CD4-positive, alpha-beta T cell treated with Interleukin-4 for 1 hour (primary cell): Measurements from ENCODE around the gene PTPRG.
"Not testable (repeated sequence)": the region's sequence is repeated elsewhere in the genome, so short reads cannot be mapped to it uniquely, and the experiment has no call there.

Experiments
- DNase-seq, 2 donors: peaks; one replicate each; pipeline ENCODE4 v3.0.0-alpha.2; 2020 to 2022

PTPRG gene

GRCh38 chr3:61690016-61690415, 128.6 kb downstream of the PTPRG start:
- DNase-seq, result no peak

- DNase-seq, result no peak
Observed at GRCh38 chr3:61691466-61691865, 130.1 kb downstream of the PTPRG start.

GRCh38 chr3:61697301-61697700, 135.9 kb downstream of the PTPRG start:
- DNase-seq, result no peak

- DNase-seq, result not testable (repeated sequence)
Observed at GRCh38 chr3:61698278-61699072, 137.1 kb downstream of the PTPRG start.

- DNase-seq, result no peak
Observed at GRCh38 chr3:61699622-61700021, 138.3 kb downstream of the PTPRG start.

GRCh38 chr3:61701011-61701410, 139.6 kb downstream of the PTPRG start:
- DNase-seq, result no peak

GRCh38 chr3:61702453-61702852, 141.1 kb downstream of the PTPRG start:
- no peak for DNase-seq

GRCh38 chr3:61704807-61705206, 143.4 kb downstream of the PTPRG start:
- DNase-seq, result no peak

GRCh38 chr3:61707492-61707891, 146.1 kb downstream of the PTPRG start:
- no peak for DNase-seq

- not testable (repeated sequence) for DNase-seq
Observed at GRCh38 chr3:61710920-61711319, 149.5 kb downstream of the PTPRG start.

GRCh38 chr3:61714225-61714624, 152.9 kb downstream of the PTPRG start:
- no peak for DNase-seq

GRCh38 chr3:61715886-61716527, 154.6 kb downstream of the PTPRG start:
- DNase-seq, result no peak

GRCh38 chr3:61716693-61717092, 155.3 kb downstream of the PTPRG start:
- DNase-seq, result not testable (repeated sequence)

- DNase-seq, result no peak
Observed at GRCh38 chr3:61718565-61718964, 157.2 kb downstream of the PTPRG start.

GRCh38 chr3:61719278-61719977, 158.1 kb downstream of the PTPRG start:
- DNase-seq, result no peak

- DNase-seq, result no peak
Observed at GRCh38 chr3:61723038-61723437, 161.7 kb downstream of the PTPRG start.

- no peak for DNase-seq
Observed at GRCh38 chr3:61724183-61724582, 162.8 kb downstream of the PTPRG start.

- no peak for DNase-seq
Observed at GRCh38 chr3:61724801-61725200, 163.4 kb downstream of the PTPRG start.

GRCh38 chr3:61725851-61726333, 164.5 kb downstream of the PTPRG start:
- no peak for DNase-seq

GRCh38 chr3:61727435-61727834, 166.1 kb downstream of the PTPRG start:
- no peak for DNase-seq

- no peak for DNase-seq
Observed at GRCh38 chr3:61729038-61729634, 167.8 kb downstream of the PTPRG start.

- DNase-seq, result no peak
Observed at GRCh38 chr3:61730056-61730455, 168.7 kb downstream of the PTPRG start.

GRCh38 chr3:61730577-61731231, 169.3 kb downstream of the PTPRG start:
- no peak for DNase-seq
